DMS114 treated with DMSO at 0.1 percent for 48 hours (cell line): ENCODE data around the gene ZNF106.

ENCODE experiments used
- DNase-seq: peaks from one replicate; lab custom pipeline; 2025; ENCODE audit not compliant: unreplicated experiment; lab: John Stamatoyannopoulos, UW

ZNF106 gene

DNA sequence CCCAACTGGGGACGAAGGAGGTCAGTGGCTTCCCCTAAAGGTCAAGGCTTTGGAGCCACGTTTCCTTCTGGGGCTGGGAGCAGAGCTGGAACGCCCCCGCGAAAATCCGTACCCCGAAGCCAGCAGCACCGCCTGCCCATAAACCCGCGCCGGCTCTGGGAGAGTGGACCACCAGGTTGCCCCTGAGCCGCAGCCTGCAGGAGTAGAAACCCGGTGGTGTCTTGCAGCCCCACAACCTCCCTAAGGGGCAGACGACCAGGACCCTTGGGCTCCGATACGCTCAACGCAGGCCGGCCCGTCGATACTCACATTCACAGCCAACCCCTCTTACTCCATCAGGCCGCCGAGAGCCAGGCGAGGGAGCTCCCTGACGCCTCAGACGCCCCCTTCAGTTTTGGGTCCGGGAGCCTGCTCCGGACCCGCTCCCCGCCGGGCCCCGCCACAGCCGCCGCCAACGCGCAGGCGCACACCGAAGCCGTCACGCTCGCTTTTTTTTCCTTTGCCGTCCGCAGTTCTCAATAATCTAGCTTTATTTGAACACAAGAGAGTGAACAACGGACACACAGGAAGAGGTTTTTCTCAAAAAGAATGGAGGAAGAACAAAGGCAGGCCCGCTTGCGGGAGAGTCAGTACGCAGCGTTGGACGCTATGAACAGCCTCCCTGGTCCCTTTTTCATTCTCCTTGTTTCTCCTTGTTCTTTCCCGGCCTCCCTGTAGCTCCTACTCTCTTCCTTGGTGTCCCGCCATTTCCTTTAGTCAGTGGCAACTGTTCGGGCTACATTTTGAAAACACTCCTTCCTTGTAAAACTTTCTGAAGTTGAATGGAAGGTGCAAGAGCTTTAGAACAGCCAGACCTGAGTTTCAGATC lies at the start of gene ZNF106:
ZNF106 (minus strand) TSS at position 471 of the 868 bp plus-strand sequence. CDS start 18,852 bp downstream, outside the sequence.
- DNase-seq, result peak; percentile 93

DNA sequence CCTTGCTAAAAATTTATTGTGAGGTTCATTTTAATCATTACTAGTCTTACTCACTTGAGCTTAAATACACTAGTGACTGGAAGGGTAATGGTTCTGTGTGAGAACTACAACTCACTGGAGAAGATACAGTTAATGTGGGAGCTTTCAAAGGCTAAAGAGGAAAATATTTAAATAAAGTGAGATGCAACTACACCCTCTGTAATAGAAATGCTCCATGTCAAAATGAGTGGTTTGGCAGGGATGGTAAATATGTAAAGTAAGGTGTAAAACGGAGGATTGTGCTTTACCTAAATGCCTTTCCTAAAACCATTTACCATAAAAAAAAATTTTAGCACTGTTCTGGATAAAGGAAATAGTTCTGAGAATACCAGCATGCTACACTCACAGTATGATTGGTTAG lies 42.3 kb upstream of the ZNF106 start:
- DNase-seq, result no peak

DNA sequence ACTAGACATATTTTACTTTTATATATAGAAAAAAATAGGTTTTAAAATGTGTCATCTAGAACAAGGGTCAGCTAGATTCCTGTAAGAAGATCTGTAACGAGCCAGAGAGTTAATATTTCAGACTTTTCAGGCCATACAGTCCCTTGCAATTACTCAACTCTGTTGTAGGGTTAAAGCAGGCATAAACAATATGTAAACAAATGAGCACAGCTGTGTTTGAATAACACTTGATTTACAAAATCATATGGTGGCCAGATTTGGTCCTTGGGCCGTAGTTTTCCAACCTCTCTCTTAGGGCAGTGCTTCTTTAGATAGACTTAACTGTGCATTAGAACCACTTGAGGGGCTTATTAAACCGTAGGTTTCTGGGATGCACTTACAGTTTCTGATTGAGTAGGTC lies 38.0 kb upstream of the ZNF106 start:
- DNase-seq, result no peak

DNA sequence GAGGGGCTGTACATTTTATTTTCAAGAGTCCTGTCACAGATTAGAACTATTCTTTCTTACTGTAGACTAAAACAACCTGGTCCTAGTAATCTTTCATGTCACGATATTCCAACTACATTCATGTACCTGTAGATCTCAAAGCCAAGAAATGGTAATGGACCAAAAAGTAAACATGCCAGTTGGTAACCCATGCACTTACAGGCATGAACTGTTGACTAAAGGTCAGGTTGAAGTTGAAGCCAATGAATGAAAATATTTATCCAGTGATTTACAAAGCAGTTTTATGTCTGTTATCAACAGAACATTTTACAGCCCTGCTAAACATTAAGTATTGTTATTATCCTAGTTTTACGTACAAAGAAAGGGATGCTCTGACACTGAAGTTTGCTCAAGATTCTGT lies 32.4 kb upstream of the ZNF106 start:
- DNase-seq, result no peak

DNA sequence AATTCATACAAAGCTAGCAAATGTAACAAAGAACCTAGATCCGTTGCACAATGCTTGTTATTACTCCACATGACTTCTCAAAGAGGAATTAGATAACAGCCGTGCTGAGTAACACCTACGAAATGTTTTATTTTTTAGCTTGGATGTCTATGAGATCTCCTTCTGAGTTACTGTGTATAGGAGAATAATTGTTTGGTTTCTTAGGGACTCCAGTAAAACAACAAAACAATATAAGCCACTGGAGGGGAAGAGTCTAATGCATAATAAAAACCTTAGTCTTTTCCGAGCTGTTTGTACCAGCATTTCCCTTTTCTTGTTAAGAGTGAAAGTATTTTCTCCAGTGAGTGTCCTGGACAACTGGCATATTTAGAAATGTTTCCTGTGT lies 20.1 kb upstream of the ZNF106 start:
- no peak for DNase-seq

DNA sequence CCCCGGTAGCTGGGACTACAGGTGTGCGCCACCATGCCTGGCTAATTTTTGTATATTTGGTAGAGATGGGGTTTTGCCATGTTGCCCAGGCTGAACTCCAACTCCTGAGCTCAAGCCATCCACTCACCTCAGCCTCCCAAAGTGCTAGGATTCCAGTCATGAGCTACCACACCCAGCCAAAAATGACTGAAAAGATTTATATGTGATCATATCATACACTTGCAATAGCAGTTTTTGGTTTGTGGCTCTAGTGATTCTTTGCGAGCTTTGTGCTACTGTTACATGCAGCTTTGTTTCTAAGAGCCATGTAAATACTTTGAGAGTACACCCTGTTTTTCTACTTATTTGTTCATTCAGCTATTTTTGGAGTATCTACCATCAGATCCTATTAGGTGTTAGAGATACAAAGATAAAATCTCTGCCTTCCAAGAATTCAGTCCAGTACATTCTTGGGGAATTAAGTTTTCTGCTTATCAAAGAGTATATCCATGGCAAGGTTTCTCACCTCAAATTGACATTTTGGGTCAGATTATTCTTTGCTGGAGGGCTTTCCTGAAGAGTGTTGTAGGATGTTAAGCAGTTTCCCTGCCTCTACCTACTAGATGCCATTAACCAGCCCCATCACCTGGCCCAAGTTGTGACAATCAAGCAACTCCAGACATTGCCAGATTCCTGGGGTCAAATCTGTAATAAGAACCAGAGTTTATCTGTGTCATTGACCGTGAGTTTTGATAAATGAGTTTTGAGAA lies 19.5 kb upstream of the ZNF106 start:
- DNase-seq, result no peak

DNA sequence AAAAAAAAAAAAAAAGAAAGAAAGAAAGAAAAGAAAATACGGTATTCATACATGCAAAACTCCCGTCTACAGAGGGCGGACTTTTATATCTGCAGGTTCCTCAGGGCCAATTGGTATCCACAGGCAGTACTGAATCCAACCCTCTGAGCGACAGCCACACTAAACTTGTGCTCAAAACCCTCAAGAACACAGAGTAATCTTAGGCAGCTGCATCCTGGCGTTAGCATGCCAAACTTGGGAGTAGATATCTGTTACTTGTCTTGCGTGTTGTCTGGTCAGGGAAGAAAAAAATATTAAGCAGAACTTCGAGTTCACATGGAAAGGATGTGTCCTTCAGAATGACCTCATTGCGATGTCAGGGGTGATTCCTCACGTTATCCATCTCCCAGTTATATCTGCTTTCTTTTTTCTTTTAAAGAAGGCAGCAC lies 17.3 kb upstream of the ZNF106 start:
- no peak for DNase-seq

DNA sequence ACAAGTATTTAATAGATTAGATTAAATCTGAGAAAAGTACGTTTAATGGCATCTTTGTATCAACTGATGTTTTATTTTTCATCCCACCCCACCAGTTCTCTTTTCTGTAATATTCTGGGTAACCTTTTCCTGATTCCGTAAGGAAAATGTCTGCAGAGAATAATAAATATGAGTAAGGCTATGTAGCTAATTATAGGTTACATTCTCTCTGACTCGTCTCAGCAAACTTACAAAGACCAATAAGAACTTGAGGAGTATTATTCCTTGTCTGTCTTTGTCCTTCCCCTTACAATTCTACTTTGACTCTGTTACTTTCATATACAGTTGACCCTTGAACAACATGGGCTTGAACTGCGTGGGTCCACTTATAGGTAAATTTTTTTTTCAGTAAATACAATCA lies 16.6 kb upstream of the ZNF106 start:
- no peak for DNase-seq

DNA sequence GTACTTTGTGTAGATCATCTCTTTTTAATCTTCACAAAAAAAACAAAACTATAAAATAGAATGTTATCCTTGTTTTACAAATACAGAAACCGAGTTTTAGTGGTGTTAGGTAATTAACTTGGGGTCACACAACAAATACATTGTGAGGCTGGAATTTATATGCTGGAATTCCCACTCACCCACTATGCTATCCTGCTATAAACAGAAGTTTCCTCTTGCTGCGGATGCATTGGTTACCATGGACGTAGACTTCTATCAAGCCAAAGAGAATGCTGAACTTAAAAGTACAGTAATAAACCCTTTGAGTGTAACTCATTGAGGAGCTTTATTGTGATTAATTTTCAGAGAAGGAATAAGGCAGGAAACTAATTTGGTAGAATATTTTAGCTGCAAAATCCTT lies 13.7 kb upstream of the ZNF106 start:
- no peak for DNase-seq

DNA sequence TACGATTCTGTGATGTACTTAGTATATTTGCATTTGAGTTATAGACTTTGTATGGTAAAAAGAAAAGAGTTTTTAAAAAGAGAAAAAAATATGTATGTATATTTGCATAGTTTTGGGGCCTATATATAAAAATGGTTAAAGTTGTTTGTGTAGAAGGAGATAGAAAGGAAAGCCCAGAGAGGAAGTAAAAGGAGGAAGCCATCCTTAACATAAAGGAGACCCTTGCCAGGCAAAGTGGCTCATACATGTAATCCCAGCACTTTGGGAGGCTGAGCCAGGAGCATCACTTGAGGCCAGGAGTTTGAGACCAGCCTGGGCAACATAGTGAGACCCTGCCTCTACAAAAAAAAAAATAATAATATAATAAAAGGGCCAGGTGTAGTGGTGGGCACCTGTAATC lies 12.9 kb upstream of the ZNF106 start:
- DNase-seq, result no peak

DNA sequence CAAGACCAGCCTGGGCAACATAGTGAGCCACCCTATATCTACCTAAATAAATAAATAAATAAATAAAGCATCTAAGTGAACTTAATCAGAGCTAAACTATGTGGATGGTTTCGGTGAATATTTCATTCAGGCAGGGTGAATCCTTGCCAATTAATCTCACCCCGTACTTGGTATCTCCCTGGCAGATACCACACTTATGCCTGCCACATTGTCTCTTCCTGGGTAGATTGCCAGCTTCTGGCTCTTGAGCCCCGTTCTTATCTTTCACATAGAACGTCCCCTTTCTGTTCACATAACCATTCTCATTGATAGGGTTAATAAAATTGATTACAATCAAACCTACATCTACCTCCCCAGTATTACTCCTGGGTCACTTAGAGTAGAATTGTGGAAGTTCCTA lies 11.5 kb upstream of the ZNF106 start:
- no peak for DNase-seq

DNA sequence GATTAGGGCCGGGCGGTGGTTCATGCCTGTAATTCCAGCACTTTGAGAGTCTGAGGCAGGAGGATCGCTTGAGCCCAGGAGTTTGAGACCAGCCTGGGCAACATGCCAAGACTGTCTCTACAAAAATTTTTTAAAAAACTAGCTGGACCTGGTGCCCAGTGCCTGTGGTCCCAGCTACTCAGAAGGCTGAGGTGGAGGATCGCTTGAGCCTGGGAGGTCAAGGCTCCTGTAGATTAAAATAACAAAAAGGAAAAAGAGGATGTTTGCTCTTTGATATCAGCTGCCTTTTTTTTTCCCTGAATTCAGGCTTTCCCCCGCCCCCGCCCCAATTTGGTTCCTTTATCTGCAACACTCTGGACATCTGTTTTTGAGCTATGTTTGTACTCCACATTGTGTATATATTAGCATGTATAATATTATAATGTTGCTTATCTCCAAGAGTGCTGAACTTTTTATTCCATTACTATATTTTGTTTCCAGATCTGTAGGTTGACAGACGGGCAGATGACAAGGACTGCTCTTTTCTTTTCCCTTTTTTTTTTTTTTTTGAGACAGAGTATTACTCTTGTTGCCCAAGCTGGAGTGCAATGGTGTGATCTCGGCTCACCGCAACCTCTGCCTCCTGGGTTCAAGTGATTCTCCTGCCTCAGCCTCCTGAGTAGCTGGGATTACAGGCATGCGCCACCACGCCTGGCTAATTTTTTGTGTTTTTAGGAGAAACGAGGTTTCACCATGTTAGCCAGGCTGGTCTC lies 9.1 kb upstream of the ZNF106 start:
- no peak for DNase-seq

DNA sequence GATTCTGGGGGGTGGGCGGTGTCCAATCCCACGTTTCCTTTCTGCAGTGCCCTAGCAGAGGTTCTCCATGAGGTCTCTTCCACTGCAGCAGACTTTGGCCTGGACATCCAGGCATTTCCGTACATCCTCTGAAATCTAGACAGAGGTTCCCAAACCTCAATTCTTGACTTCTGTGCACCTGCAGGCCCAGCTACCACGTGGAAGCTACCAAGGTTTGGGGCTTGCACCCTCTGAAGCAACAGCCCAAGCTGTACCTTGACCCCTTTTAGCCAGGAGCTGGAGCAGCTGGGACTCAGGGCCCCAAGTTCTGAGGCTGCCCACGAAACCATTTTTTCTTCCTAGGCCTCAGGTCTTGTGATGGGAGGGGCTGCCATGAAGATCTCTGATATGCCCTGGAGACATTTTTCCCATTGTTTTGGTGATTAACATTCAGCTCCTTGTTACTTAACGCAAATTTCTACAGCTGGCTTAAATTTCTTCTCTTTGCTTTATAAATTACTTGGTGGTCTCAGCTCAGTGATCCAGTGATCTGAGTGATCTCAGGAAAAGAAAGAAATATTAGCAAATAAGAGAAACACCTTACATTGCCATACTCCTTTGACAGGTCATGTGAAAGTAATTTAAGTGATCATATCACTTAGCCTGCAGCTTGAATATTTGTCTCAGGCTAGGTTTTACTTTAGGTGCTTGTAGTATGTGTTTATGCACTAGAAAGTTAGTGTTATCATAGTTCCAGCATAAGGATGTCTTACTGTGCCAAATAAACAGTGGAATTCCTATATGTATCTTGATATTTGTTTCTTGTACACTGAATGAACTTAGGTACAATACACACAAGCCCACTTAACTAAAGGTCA lies 7.5 kb upstream of the ZNF106 start:
- no peak for DNase-seq

DNA sequence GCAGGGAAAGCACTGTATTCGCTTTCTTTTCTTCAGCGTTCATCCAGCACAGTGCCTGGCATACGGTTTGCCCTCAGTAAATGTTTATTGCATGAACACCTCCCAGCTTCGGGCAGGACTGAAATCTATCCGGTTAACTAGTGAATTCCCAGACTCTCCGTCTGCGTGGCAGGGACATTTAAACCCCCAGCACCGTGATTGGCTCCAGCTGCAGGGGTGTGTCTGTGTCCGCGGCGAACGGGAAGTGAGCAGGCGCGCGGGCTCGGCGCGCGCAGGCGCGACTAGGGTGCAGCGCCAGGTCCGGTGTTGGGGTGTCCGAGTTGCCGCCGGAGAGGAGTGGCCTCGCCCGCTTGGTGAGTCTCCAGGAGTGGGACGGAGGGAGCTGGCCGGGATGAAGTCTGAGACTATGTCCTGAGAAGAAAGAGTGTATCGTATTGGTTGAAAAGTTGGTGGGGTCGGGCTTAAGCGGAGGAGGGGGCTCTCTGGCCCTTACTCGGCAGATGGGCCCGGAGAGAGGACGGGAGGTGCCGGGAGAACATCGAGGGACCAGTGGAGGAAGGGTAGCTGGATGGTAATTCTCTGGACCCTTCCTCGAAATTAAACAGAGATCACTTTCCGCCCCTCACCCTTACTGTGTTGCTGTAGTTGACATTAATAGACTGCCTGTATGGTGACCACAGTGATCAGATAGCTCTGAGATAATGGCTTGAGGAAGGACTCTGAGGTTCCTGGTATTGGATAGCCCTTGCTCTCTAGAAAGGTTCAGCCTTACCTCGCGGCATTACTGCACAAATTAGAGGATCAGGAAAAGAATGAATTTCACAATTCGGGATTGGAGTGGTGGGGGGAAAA lies 4.6 kb upstream of the ZNF106 start, which contains the start of gene SNAP23:
SNAP23 (plus strand) TSS at position 274 of the 852 bp plus-strand sequence. CDS start 16,213 bp downstream, outside the sequence.
- peak; percentile 82 for DNase-seq

DNA sequence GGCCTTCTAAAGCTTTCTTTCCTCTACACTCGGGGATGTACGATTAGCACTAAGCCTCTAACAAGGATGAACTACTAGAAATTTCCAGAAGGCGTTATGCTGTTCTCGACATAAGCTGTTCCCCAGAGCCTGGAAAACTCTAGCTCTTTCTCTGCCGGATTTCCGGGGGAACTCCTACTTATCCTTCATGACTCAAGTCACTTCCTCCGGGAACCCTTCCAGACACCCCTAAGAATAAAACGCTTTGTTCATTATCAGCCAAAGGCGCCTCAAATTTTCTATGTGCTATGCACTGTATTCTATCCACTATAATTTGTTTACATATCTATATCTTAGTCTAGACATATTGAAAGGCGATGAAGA lies 4.0 kb upstream of the ZNF106 start:
- peak; percentile 14 for DNase-seq

DNA sequence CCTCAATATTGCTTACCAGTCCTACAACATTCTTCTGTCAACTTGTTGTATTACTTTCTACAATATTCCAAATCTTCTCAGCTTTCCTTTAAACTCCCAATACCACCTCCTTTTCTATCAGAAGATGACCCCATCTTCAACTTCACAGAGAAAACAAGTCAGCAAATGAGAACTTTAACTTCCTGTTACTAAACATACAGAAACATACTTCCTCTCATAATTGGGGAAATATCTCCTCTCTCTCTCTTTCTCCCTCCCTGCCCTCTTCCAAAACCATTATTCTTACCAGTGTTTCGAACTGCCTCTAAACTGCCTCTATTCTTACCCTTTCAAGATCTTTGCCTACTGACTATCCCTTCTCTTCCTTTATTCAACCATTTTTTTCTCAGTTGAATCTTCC lies 2.7 kb upstream of the ZNF106 start:
- no peak for DNase-seq

DNA sequence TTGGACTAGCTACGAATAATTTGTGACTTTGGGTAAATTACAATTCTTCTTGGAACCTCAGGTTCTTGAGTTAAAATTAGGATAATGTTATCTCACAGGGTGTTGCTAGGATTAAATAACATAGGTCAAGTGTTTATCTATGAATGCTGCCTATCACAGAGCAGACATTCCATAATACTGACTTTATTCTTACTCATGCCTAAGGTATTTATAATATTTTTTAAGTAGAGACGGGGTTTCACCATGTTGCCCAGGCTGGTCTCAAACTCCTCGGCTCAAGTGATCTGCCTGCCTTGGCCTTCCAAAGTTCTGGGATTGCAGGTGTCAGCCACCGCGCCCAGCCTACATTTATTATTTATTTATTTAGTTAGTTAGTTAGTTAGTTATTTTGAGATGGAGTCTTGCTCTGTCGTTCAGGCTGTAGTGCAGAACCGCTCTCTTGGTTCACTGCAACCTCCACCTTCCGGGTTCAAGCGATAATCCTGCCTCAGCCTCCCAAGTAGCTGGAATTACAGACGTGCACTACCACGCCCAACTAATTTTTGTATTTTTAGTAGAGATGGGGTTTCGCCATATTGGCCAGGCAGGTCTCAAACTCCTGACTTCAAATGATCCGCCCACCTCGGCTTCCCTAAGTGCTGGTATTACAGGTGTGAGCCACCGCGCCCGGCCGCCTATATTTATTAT lies 741 bp upstream of the ZNF106 start:
- no peak for DNase-seq

DNA sequence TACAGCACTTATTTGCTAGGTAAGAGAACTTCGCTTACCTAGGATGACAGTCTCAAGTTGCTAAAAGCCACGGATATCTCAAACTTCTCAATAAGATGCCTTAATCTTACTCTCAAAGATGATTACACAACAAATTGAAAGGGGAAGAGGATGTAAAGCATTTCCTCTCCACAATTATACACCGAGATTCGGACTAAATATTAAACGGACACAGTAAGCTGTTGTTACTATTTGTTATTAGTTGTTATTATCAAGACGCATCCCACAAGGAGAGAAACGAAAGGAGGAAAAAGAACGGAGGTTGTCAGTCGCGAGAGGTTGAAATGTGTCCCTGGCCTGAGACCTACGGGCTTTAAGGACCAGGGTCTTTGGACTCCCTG lies 660 bp downstream of the ZNF106 start:
- DNase-seq, result no peak

DNA sequence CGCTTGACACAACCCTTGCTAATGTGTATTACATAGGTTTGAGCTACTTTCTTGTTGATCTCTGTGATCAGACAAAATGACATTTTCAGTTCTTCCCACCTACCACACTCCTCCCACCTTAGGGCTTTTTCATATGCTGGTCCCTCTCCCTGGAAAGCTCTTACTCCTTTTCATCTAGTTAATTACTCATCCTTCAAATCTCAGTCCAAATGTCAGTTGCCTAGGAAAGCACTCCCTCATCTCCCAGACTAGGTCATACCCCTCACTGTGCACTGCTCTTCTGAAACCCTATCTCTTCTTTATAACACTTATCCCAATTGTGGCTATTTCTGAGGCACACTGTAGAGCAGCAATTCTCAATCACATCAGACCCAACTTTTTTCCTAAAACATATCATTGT lies 7.3 kb downstream of the ZNF106 start:
- no peak for DNase-seq
